HepG2 (cell line): ENCODE measurements around the gene VWA1. TPM values are rescaled to one million over a fixed set of nuclear protein-coding genes. Genes with fewer than 3 reads are reported as not detected.

Experiments used
- ATF4 ChIP-seq, 2 experiments: fragments of 450-650 bp in 1 of 2; sonication (generic) in 1 of 2; formaldehyde crosslinking; IDR thresholded peaks; 2 replicates each; pipeline versions ENCODE4 v1.5.0 to v1.8.0; 2020 to 2022; ENCODE audit warnings: mild to moderate bottlenecking in 1 of 2, missing genetic modification reagents in 1 of 2
- BRF2 ChIP-seq: sonication (generic); formaldehyde crosslinking; IDR thresholded peaks from 2 replicates; pipeline ENCODE4 v1.8.1; 2022; ENCODE audit warnings: mild to moderate bottlenecking, missing genetic modification reagents
- KAT8 ChIP-seq: IDR thresholded peaks from 2 replicates; pipeline ENCODE4 v1.6.1; 2016; ENCODE audit warnings: missing genetic modification reagents, missing compliant biosample characterization
- NR2C2 ChIP-seq: sonication (generic); formaldehyde crosslinking; IDR thresholded peaks from 2 replicates; pipeline ENCODE4 v1.4.0; 2020; ENCODE audit warnings: missing genetic modification reagents, mild to moderate bottlenecking, moderate library complexity, borderline replicate concordance
- POLR2G ChIP-seq: fragments of 200-400 bp; formaldehyde crosslinking; IDR thresholded peaks from 2 replicates; pipeline ENCODE4 v1.6.1; 2018; ENCODE audit warnings: mild to moderate bottlenecking, low read depth, low read length, moderate library complexity
- RCOR2 ChIP-seq: IDR thresholded peaks from 2 replicates; pipeline ENCODE4 v1.6.1; 2016; ENCODE audit warnings: missing biosample characterization, missing genetic modification reagents
- TCF7 ChIP-seq: sonication (generic); IDR thresholded peaks from 2 replicates; pipeline ENCODE4 v1.6.1; 2016; ENCODE audit warnings: antibody characterized with exemption, low read depth
- ZFX ChIP-seq: sonication (generic); formaldehyde crosslinking; IDR thresholded peaks from 2 replicates; pipeline ENCODE4 v1.4.0; 2020; ENCODE audit warnings: mild to moderate bottlenecking, low read depth, missing genetic modification reagents, moderate library complexity
- ZNF331 ChIP-seq: sonication (generic); formaldehyde crosslinking; IDR thresholded peaks from 2 replicates; pipeline ENCODE4 v1.4.0; 2020; ENCODE audit warnings: missing genetic modification reagents
- ZNF501 ChIP-seq: sonication (generic); formaldehyde crosslinking; IDR thresholded peaks from 2 replicates; pipeline ENCODE4 v1.5.1; 2020; ENCODE audit warnings: mild to moderate bottlenecking, moderate library complexity, missing genetic modification reagents
- polyA plus RNA-seq, 8 experiments: library from polyadenylated mRNA; depleted of rRNA in 3 of 8; stranded (reverse) in 7 of 8; unstranded in 1 of 8; fragments of >200 nt; fragmentation: Illumina TruSeq in 4 of 8; extraction: Trizol in 4 of 8; gene quantifications; 2 replicates each; pipeline versions ENCODE4 v1.2.1 to v1.2.3, GENCODE V29; 2011 to 2016; ENCODE audit warnings: low read depth in 4 of 8, missing spikeins in 1 of 8, mixed read lengths in 1 of 8; ENCODE audit not compliant: insufficient read depth in 1 of 8
- total RNA-seq, 5 experiments: library from RNA; depleted of rRNA; stranded (reverse); fragments of >200 nt; fragmentation: Illumina TruSeq; extraction: Trizol; gene quantifications; 2 replicates each; pipeline ENCODE4 v1.2.3, GENCODE V29; 2016; ENCODE audit warnings: low read depth in 1 of 5
- TF ChIP-seq, protein P1 (sequence below): sonication (generic); formaldehyde crosslinking; IDR thresholded peaks from 2 replicates; pipeline ENCODE4 v1.4.0; 2020; ENCODE audit warnings: low read depth, mild to moderate bottlenecking, missing genetic modification reagents
- TF ChIP-seq, protein P2 (sequence below), 2 experiments: fragments of 450-650 bp in 1 of 2; sonication (generic) in 1 of 2; formaldehyde crosslinking in 1 of 2; IDR thresholded peaks; 2 replicates each; pipeline versions ENCODE4 v1.6.1 to v1.8.0; 2016 to 2022; ENCODE audit warnings: antibody characterized with exemption in 1 of 2, mild to moderate bottlenecking in 1 of 2, missing genetic modification reagents in 1 of 2
- TF ChIP-seq, protein P3 (sequence below): sonication (generic); formaldehyde crosslinking; IDR thresholded peaks from 2 replicates; pipeline ENCODE4 v1.9.0; 2022; ENCODE audit warnings: missing genetic modification reagents, mild to moderate bottlenecking, borderline replicate concordance

VWA1 gene
- total and polyA plus RNA-seq, 2 of the 13 experiments (the other 11 are each of a cell fraction or from before 2014, with no cell fraction given), result 40.9 to 57.5 TPM

DNA sequence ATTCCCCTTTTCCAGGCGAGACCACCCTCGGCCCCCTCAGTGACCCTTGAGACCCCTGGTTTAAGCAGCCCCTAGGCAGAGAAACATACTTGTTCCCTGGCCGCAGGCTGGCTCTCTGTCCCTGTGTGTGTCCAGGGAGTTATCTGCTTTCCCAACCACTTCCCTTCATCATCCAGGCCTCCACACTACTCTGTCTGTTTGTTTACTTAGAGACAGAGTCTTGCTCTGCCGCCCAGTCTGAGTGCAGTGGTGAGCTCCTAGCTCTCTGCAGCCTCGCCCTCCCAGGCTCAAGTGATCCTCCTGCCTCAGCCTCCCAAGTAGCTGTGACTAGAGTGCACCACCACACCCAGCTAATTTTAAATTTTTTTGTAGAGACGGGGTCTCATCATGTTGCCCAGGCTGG, 5.8 kb upstream of the VWA1 start (continued):
- no peak for TF ChIP-seq ATF4 (CRISPR knock-in tag; IDR thresholded peaks at IDR 0.05)
- TF ChIP-seq, protein P1, sequence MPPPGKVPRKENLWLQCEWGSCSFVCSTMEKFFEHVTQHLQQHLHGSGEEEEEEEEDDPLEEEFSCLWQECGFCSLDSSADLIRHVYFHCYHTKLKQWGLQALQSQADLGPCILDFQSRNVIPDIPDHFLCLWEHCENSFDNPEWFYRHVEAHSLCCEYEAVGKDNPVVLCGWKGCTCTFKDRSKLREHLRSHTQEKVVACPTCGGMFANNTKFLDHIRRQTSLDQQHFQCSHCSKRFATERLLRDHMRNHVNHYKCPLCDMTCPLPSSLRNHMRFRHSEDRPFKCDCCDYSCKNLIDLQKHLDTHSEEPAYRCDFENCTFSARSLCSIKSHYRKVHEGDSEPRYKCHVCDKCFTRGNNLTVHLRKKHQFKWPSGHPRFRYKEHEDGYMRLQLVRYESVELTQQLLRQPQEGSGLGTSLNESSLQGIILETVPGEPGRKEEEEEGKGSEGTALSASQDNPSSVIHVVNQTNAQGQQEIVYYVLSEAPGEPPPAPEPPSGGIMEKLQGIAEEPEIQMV, result no peak
- TF ChIP-seq NR2C2 (CRISPR knock-in tag), result 0 out of 2 replicates have a peak, but pooled peaks have one; percentile 1
- TF ChIP-seq, protein P2, sequence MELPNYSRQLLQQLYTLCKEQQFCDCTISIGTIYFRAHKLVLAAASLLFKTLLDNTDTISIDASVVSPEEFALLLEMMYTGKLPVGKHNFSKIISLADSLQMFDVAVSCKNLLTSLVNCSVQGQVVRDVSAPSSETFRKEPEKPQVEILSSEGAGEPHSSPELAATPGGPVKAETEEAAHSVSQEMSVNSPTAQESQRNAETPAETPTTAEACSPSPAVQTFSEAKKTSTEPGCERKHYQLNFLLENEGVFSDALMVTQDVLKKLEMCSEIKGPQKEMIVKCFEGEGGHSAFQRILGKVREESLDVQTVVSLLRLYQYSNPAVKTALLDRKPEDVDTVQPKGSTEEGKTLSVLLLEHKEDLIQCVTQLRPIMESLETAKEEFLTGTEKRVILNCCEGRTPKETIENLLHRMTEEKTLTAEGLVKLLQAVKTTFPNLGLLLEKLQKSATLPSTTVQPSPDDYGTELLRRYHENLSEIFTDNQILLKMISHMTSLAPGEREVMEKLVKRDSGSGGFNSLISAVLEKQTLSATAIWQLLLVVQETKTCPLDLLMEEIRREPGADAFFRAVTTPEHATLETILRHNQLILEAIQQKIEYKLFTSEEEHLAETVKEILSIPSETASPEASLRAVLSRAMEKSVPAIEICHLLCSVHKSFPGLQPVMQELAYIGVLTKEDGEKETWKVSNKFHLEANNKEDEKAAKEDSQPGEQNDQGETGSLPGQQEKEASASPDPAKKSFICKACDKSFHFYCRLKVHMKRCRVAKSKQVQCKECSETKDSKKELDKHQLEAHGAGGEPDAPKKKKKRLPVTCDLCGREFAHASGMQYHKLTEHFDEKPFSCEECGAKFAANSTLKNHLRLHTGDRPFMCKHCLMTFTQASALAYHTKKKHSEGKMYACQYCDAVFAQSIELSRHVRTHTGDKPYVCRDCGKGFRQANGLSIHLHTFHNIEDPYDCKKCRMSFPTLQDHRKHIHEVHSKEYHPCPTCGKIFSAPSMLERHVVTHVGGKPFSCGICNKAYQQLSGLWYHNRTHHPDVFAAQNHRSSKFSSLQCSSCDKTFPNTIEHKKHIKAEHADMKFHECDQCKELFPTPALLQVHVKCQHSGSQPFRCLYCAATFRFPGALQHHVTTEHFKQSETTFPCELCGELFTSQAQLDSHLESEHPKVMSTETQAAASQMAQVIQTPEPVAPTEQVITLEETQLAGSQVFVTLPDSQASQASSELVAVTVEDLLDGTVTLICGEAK (IDR thresholded peaks at IDR 0.05), result no peak
- TF ChIP-seq, protein P2 (CRISPR knock-in tag; IDR thresholded peaks at IDR 0.05), result peak; percentile 29; the same call in 1 of the 2 replicates
- TF ChIP-seq, protein P3, sequence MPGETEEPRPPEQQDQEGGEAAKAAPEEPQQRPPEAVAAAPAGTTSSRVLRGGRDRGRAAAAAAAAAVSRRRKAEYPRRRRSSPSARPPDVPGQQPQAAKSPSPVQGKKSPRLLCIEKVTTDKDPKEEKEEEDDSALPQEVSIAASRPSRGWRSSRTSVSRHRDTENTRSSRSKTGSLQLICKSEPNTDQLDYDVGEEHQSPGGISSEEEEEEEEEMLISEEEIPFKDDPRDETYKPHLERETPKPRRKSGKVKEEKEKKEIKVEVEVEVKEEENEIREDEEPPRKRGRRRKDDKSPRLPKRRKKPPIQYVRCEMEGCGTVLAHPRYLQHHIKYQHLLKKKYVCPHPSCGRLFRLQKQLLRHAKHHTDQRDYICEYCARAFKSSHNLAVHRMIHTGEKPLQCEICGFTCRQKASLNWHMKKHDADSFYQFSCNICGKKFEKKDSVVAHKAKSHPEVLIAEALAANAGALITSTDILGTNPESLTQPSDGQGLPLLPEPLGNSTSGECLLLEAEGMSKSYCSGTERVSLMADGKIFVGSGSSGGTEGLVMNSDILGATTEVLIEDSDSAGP (CRISPR knock-in tag), result peak; percentile 27; the same call in 1 of the 2 replicates
- peak; percentile 92 for TF ChIP-seq RCOR2
- no peak; the same call in 1 of the 2 replicates for TF ChIP-seq ZFX (CRISPR knock-in tag)
- TF ChIP-seq POLR2G, result peak; percentile 29; the same call in 1 of the 2 replicates
- no peak for TF ChIP-seq ZNF501
- TF ChIP-seq TCF7, result no peak
- TF ChIP-seq ZNF331 (CRISPR knock-in tag), result peak; percentile 17; the same call in 1 of the 2 replicates
- peak; percentile 15; the same call in 1 of the 2 replicates for TF ChIP-seq KAT8 (CRISPR knock-in tag)
- no peak for TF ChIP-seq BRF2 (CRISPR knock-in tag)
